CD14-positive monocyte (primary cell): ENCODE measurements around the gene TRMT2A. TPM values are rescaled to one million over a fixed set of nuclear protein-coding genes. Genes with fewer than 3 reads are reported as not detected.

Experiments
- DNase-seq, 3 donors: peaks; one replicate each; pipeline ENCODE4 v3.0.0-alpha.2; 2011 to 2022
- H2AFZ ChIP-seq: 2 replicates; pipeline ENCODE4 v1.6.0; 2012; ENCODE audit warnings: mild to moderate bottlenecking, low read depth, low read length, inconsistent platforms; ENCODE audit not compliant: insufficient read depth, poor library complexity, severe bottlenecking
- H3K27ac ChIP-seq, 2 donors: 1 replicate in 1 of 2; 2 replicates in 1 of 2; pipeline ENCODE4 v1.5.1; 2012 to 2013; ENCODE audit warnings: low read length in 2 of 2, control low read depth in 1 of 2, inconsistent platforms in 1 of 2, low read depth in 1 of 2, mild to moderate bottlenecking in 1 of 2
- H3K27me3 ChIP-seq, 2 donors: one replicate each; pipeline versions ENCODE4 v1.6.0 to v1.6.1; 2011 to 2013; ENCODE audit warnings: low read length in 2 of 2; ENCODE audit not compliant: control insufficient read depth in 2 of 2, insufficient read depth in 2 of 2
- H3K36me3 ChIP-seq, 2 donors: replicated peaks in 1 of 2; 1 replicate in 1 of 2; 2 replicates in 1 of 2; pipeline versions ENCODE4 v1.5.1 to v1.6.1; 2012 to 2013; ENCODE audit warnings: low read length in 2 of 2, control low read depth in 1 of 2, inconsistent platforms in 1 of 2, mild to moderate bottlenecking in 1 of 2; ENCODE audit not compliant: insufficient read depth in 2 of 2, control insufficient read depth in 1 of 2
- H3K4me1 ChIP-seq, 2 donors: 1 replicate in 1 of 2; 2 replicates in 1 of 2; pipeline versions ENCODE4 v1.5.1 to v1.6.1; 2012 to 2013; ENCODE audit warnings: low read length in 2 of 2, control low read depth in 1 of 2, inconsistent platforms in 1 of 2, mild to moderate bottlenecking in 1 of 2, moderate library complexity in 1 of 2; ENCODE audit not compliant: insufficient read depth in 2 of 2, control insufficient read depth in 1 of 2
- H3K4me2 ChIP-seq: replicated peaks from 2 replicates; pipeline ENCODE3; 2012; ENCODE audit warnings: low read length, moderate library complexity, mild to moderate bottlenecking; ENCODE audit not compliant: poor library complexity, severe bottlenecking; ENCODE audit errors: extremely low read depth
- H3K4me3 ChIP-seq, 3 experiments: fragments of 200-600 bp in 1 of 3; sonication (generic) in 1 of 3; replicated peaks in 1 of 3; 1 replicate in 2 of 3; 2 replicates in 1 of 3; pipeline ENCODE4 v1.5.1; 2011 to 2013; ENCODE audit warnings: low read length in 3 of 3, mild to moderate bottlenecking in 3 of 3, control low read depth in 2 of 3, low read depth in 2 of 3, inconsistent platforms in 1 of 3, moderate library complexity in 1 of 3
- H3K79me2 ChIP-seq: 2 replicates; pipeline ENCODE4 v1.6.0; 2012; ENCODE audit warnings: mild to moderate bottlenecking, control low read depth, inconsistent platforms, low read length, moderate library complexity; ENCODE audit not compliant: insufficient read depth
- H3K9ac ChIP-seq: 2 replicates; pipeline ENCODE4 v1.6.0; 2017; ENCODE audit warnings: low read length, mild to moderate bottlenecking; ENCODE audit not compliant: insufficient read depth, poor library complexity, severe bottlenecking
- H3K9me3 ChIP-seq, 2 donors: replicated peaks in 1 of 2; 1 replicate in 1 of 2; 2 replicates in 1 of 2; pipeline versions ENCODE4 v1.5.1 to v1.6.1; 2012 to 2013; ENCODE audit warnings: low read length in 2 of 2, control low read depth in 1 of 2; ENCODE audit not compliant: control insufficient read depth in 1 of 2, insufficient read depth in 1 of 2
- H4K20me1 ChIP-seq: 2 replicates; pipeline ENCODE4 v1.6.0; 2012; ENCODE audit warnings: mild to moderate bottlenecking, low read length, control low read depth, moderate library complexity; ENCODE audit not compliant: insufficient read depth
- H3K27ac Mint-ChIP-seq, 7 donors: one replicate each; pipeline ENCODE4 v1.8.0; 2020; ENCODE audit warnings: mild to moderate bottlenecking in 7 of 7, mixed read lengths in 7 of 7, moderate library complexity in 6 of 7, inconsistent platforms in 2 of 7
- H3K27me3 Mint-ChIP-seq, 3 donors: one replicate each; pipeline ENCODE4 v1.8.0; 2021 to 2022; ENCODE audit warnings: low read depth in 3 of 3, mild to moderate bottlenecking in 3 of 3, mixed read lengths in 3 of 3, moderate library complexity in 3 of 3, inconsistent platforms in 1 of 3
- H3K36me3 Mint-ChIP-seq, 2 donors: one replicate each; pipeline ENCODE4 v1.8.0; 2020; ENCODE audit warnings: mixed read lengths in 2 of 2, inconsistent platforms in 1 of 2, mild to moderate bottlenecking in 1 of 2
- H3K4me1 Mint-ChIP-seq: one replicate; pipeline ENCODE4 v1.8.0; 2020; ENCODE audit warnings: mild to moderate bottlenecking, mixed read lengths
- H3K4me3 Mint-ChIP-seq, 2 donors: one replicate each; pipeline ENCODE4 v1.8.0; 2020; ENCODE audit warnings: mild to moderate bottlenecking in 2 of 2, mixed read lengths in 2 of 2, moderate library complexity in 1 of 2
- H3K9me3 Mint-ChIP-seq, 7 donors: one replicate each; pipeline ENCODE4 v1.8.0; 2020 to 2022; ENCODE audit warnings: mixed read lengths in 7 of 7, mild to moderate bottlenecking in 6 of 7, moderate library complexity in 6 of 7, inconsistent platforms in 2 of 7
- CTCF ChIP-seq: fragments of 200-600 bp; IDR thresholded peaks from one replicate; pipeline ENCODE4 v1.8.0; 2022; ENCODE audit warnings: antibody characterized with exemption, mild to moderate bottlenecking
- WGBS: methylation state at CpG from one replicate; pipeline ENCODE4 v1.1.5; 2013; ENCODE audit warnings: missing lambda C conversion rate; ENCODE audit not compliant: insufficient coverage; 5-methylcytosine and 5-hydroxymethylcytosine counted together
- intact Hi-C, 2 donors: fragments of 100-400 bp; cut with micrococcal nuclease; formaldehyde crosslinking; loops; one replicate each; pipeline versions ENCODE4 v1.15.0 to v1.15.1; 2023
- polyA plus RNA-seq, 3 donors: library from polyadenylated mRNA; depleted of rRNA in 1 of 3; unstranded in 2 of 3; stranded (reverse) in 1 of 3; fragments of 300-500 nt in 2 of 3; fragments of >200 nt in 1 of 3; fragmentation: Illumina TruSeq in 2 of 3; gene quantifications; 1 replicate in 2 of 3; 2 replicates in 1 of 3; pipeline ENCODE4 v1.2.3, GENCODE V29; 2012 to 2021

TRMT2A gene
- polyA plus RNA-seq, 3 donors: 20.1 to 121 (median 23.5) TPM

GRCh38 chr22:20138868-20139267 is 21.8 kb upstream of the TRMT2A start:
- Histone ChIP-seq H3K79me2 (peaks cover 13% of the 10 kb centered on the region), H3K27ac (no peak overlapping the region), H3K27me3 (no peaks in the 10 kb centered on the region), H2AFZ (no peak overlapping the region), H3K4me2 (no peak overlapping the region), H3K9ac (no peak overlapping the region), H3K36me3 (peaks cover 9 to 14% of the 10 kb centered on the region in 2 donors), H3K9me3 (no peaks in the 10 kb centered on the region), H4K20me1 (peaks cover 59% of the 10 kb centered on the region), H3K4me1 (peaks cover 0 to under 1% of the 10 kb centered on the region in 2 donors), H3K4me3 (no peak overlapping the region)
- Mint-ChIP-seq H3K36me3 (peaks cover 9 to 12% of the 10 kb centered on the region in 2 donors), H3K27me3 (peaks cover 0 to 2% (median 0%) of the 10 kb centered on the region in 3 donors), H3K4me1 (peaks cover 9% of the 10 kb centered on the region), H3K27ac (peak overlapping the region in 1 of 7 donors; percentile 42), H3K4me3 (no peak overlapping the region), H3K9me3 (no peaks in the 10 kb centered on the region)
- 91% methylated on average over 16 of the region's 16 CpGs for WGBS
- no peak for TF ChIP-seq CTCF
- no peak for DNase-seq
- intact Hi-C loops: no loop called here

- Histone ChIP-seq H3K27ac (no peak overlapping the region), H3K9me3 (no peaks in the 10 kb centered on the region), H3K4me1 (peaks cover 0 to 5% of the 10 kb centered on the region in 2 donors), H3K4me2 (no peak overlapping the region), H4K20me1 (peaks cover 64% of the 10 kb centered on the region), H3K27me3 (no peaks in the 10 kb centered on the region), H3K79me2 (peaks cover 16% of the 10 kb centered on the region), H3K36me3 (peaks cover 7 to 9% of the 10 kb centered on the region in 2 donors), H3K9ac (no peak overlapping the region), H2AFZ (no peak overlapping the region), H3K4me3 (no peak overlapping the region)
- Mint-ChIP-seq H3K27ac (no peak overlapping the region), H3K27me3 (peaks cover 0 to 2% (median 0%) of the 10 kb centered on the region in 3 donors), H3K9me3 (no peaks in the 10 kb centered on the region), H3K4me3 (no peak overlapping the region), H3K4me1 (peaks cover 13% of the 10 kb centered on the region), H3K36me3 (peaks cover 9 to 12% of the 10 kb centered on the region in 2 donors)
- TF ChIP-seq CTCF: no peak
- WGBS: 85% methylated on average over 4 of the region's 4 CpGs
- DNase-seq: no peak
- intact Hi-C loops: no loop called here
Observed at GRCh38 chr22:20138417-20138738, 21.4 kb upstream of the TRMT2A start.
